Neural cell (in vitro differentiated cells): ENCODE measurements around the gene NELFA. TPM values are rescaled to one million over a fixed set of nuclear protein-coding genes. Genes with fewer than 3 reads are reported as not detected.

Experiments
- H2AFZ ChIP-seq: fragments of 200-600, 300-800 bp; sonication (generic), shearing (Covaris generic); 2 replicates; pipeline ENCODE4 v1.6.0; 2014; ENCODE audit warnings: low read depth, mild to moderate bottlenecking, antibody characterized with exemption, low read length, moderate library complexity
- H3F3A ChIP-seq: fragments of 200-600 bp; shearing (Covaris generic); 2 replicates; pipeline ENCODE4 v1.6.1; 2016; ENCODE audit warnings: mild to moderate bottlenecking, moderate library complexity, mixed read lengths, antibody characterized with exemption, low read length; ENCODE audit not compliant: insufficient read depth, poor library complexity, severe bottlenecking
- H3K27ac ChIP-seq: fragments of 200-600, 300-800 bp; sonication (generic), shearing (Covaris generic); 2 replicates; pipeline ENCODE4 v1.5.1; 2014; ENCODE audit warnings: mild to moderate bottlenecking, low read length, moderate library complexity
- H3K27me3 ChIP-seq: fragments of 300-800, 200-600 bp; sonication (generic), shearing (Covaris generic); 2 replicates; pipeline ENCODE4 v1.6.0; 2014; ENCODE audit warnings: mild to moderate bottlenecking, low read depth, low read length, moderate library complexity; ENCODE audit not compliant: insufficient read depth
- H3K36me3 ChIP-seq: fragments of 300-800, 200-600 bp; sonication (generic), shearing (Covaris generic); 2 replicates; pipeline ENCODE4 v1.5.1; 2014; ENCODE audit warnings: mild to moderate bottlenecking, antibody characterized with exemption, low read length, moderate library complexity; ENCODE audit not compliant: insufficient read depth
- H3K4me2 ChIP-seq: fragments of 300-800, 200-600 bp; sonication (generic), shearing (Covaris generic); 2 replicates; pipeline ENCODE4 v1.6.0; 2014; ENCODE audit warnings: mild to moderate bottlenecking, low read length
- H3K4me3 ChIP-seq: fragments of 300-800, 200-600 bp; sonication (generic), shearing (Covaris generic); 2 replicates; pipeline ENCODE4 v1.5.1; 2014; ENCODE audit warnings: mild to moderate bottlenecking, low read length, moderate library complexity
- H3K79me2 ChIP-seq: fragments of 200-600 bp; shearing (Covaris generic); replicated peaks from 2 replicates; pipeline ENCODE4 v1.6.0; 2014; ENCODE audit warnings: mild to moderate bottlenecking, low read length, moderate library complexity; ENCODE audit not compliant: insufficient read depth
- H3K9ac ChIP-seq: fragments of 300-800, 200-600 bp; sonication (generic), shearing (Covaris generic); 2 replicates; pipeline ENCODE4 v1.6.1; 2016; ENCODE audit warnings: mild to moderate bottlenecking, low read length, mixed read lengths
- H3K9me2 ChIP-seq: fragments of 200-600 bp; shearing (Covaris generic); 2 replicates; pipeline ENCODE4 v1.6.1; 2016; ENCODE audit warnings: mild to moderate bottlenecking, low read length, mixed read lengths; ENCODE audit not compliant: insufficient read depth
- H3K9me3 ChIP-seq: fragments of 200-600, 300-800 bp; sonication (generic), shearing (Covaris generic); 2 replicates; pipeline ENCODE4 v1.6.1; 2016; ENCODE audit warnings: mild to moderate bottlenecking, mixed run types, low read length, moderate library complexity, mixed read lengths
- H4K20me1 ChIP-seq: fragments of 200-600 bp; shearing (Covaris generic); 2 replicates; pipeline ENCODE4 v1.6.1; 2016; ENCODE audit warnings: mild to moderate bottlenecking, mixed run types; ENCODE audit not compliant: insufficient read depth
- CTCF ChIP-seq: fragments of 450-650 bp; IDR thresholded peaks from 2 replicates; pipeline ENCODE4 v1.5.1; 2014; ENCODE audit warnings: antibody characterized with exemption, mild to moderate bottlenecking, moderate library complexity; ENCODE audit not compliant: poor library complexity, severe bottlenecking
- EP300 ChIP-seq: fragments of 450-650 bp; conservative IDR thresholded peaks from 2 replicates; pipeline ENCODE4 v1.6.1; 2014; ENCODE audit warnings: antibody characterized with exemption, mild to moderate bottlenecking, moderate library complexity; ENCODE audit not compliant: poor library complexity, severe bottlenecking
- EZH2 ChIP-seq: fragments of 200-600, 300-800 bp; shearing (Covaris generic), sonication (generic); IDR thresholded peaks from 2 replicates; pipeline ENCODE4 v1.6.1; 2014; ENCODE audit warnings: antibody characterized with exemption, low read length, borderline replicate concordance, mild to moderate bottlenecking; ENCODE audit not compliant: insufficient read depth, poor library complexity, severe bottlenecking
- MXI1 ChIP-seq: fragments of 450-650 bp; conservative IDR thresholded peaks from 2 replicates; pipeline ENCODE4 v1.6.1; 2014; ENCODE audit warnings: antibody characterized with exemption, mild to moderate bottlenecking; ENCODE audit not compliant: poor library complexity, severe bottlenecking
- POLR2AphosphoS5 ChIP-seq: IDR thresholded peaks from 2 replicates; pipeline ENCODE4 v1.6.1; 2012
- RAD21 ChIP-seq: fragments of 450-650 bp; conservative IDR thresholded peaks from 2 replicates; pipeline ENCODE4 v1.6.1; 2014; ENCODE audit warnings: antibody characterized with exemption, mild to moderate bottlenecking, moderate library complexity
- REST ChIP-seq: IDR thresholded peaks from 2 replicates; pipeline ENCODE4 v1.6.1; 2012; ENCODE audit warnings: borderline replicate concordance
- SMC3 ChIP-seq: fragments of 450-650 bp; conservative IDR thresholded peaks from 2 replicates; pipeline ENCODE4 v1.6.1; 2014; ENCODE audit warnings: antibody characterized with exemption, mild to moderate bottlenecking, moderate library complexity; ENCODE audit not compliant: poor library complexity
- TAF1 ChIP-seq: IDR thresholded peaks from 2 replicates; pipeline ENCODE4 v1.6.1; 2012; ENCODE audit warnings: low read depth
- polyA plus RNA-seq: library from polyadenylated mRNA; depleted of rRNA; stranded (reverse); fragments of >200 nt; gene quantifications from 2 replicates; pipeline ENCODE4 v1.2.3, GENCODE V29; 2014

Gene NELFA
- polyA plus RNA-seq, 1 donor from 2014 or later, result 40.5 TPM

- no peaks in the 10 kb centered on the region for H3K27me3 ChIP-seq
- TF ChIP-seq RAD21 (no peak), EZH2 (no peak), EP300 (no peak), TAF1 (no peak), CTCF (no peak), MXI1 (no peak), POLR2AphosphoS5 (no peak), SMC3 (no peak), REST (no peak)
- no peaks in the 10 kb centered on the region for H3K9me3 ChIP-seq
- no peaks in the 10 kb centered on the region for H4K20me1 ChIP-seq
- no peak overlapping the region for H3K27ac ChIP-seq
- H3K4me2 ChIP-seq, result no peak overlapping the region
- H3K9ac ChIP-seq, result no peak overlapping the region
- no peak overlapping the region for H3K4me3 ChIP-seq
- H3F3A ChIP-seq, result no peaks in the 10 kb centered on the region
- H3K36me3 ChIP-seq, result peaks cover 9% of the 10 kb centered on the region
- no peaks in the 10 kb centered on the region for H3K9me2 ChIP-seq
- no peak overlapping the region for H2AFZ ChIP-seq
- no peaks in the 10 kb centered on the region for H3K79me2 ChIP-seq
Observed at GRCh38 chr4:1973218-1973617, 35.6 kb downstream of the NELFA start.

GRCh38 chr4:1972414-1972813 is 36.4 kb downstream of the NELFA start:
- Histone ChIP-seq H3K27me3 (no peaks in the 10 kb centered on the region), H3K4me2 (no peak overlapping the region), H3K36me3 (peaks cover 9% of the 10 kb centered on the region), H2AFZ (no peak overlapping the region), H3K79me2 (no peaks in the 10 kb centered on the region), H3K9me2 (no peaks in the 10 kb centered on the region), H4K20me1 (no peaks in the 10 kb centered on the region), H3K9ac (no peak overlapping the region), H3F3A (no peaks in the 10 kb centered on the region), H3K27ac (no peak overlapping the region), H3K4me3 (no peak overlapping the region), H3K9me3 (no peaks in the 10 kb centered on the region)
- no peak for TF ChIP-seq RAD21
- no peak for TF ChIP-seq EZH2
- no peak for TF ChIP-seq CTCF
- no peak for TF ChIP-seq EP300
